Fibroblast of skin of scalp (primary cell): ENCODE results near the gene ACMSD.
"Not testable (repeated sequence)": the region's sequence is repeated elsewhere in the genome, so short reads cannot be mapped to it uniquely, and the experiment has no call there.

Experiments
- DNase-seq: peaks from one replicate; pipeline ENCODE4 v3.0.0-alpha.2; 2013

Gene ACMSD

GRCh38 chr2:134852518-134852917, 14.1 kb downstream of the ACMSD start:
- DNase-seq, result peak; percentile 14

DNA sequence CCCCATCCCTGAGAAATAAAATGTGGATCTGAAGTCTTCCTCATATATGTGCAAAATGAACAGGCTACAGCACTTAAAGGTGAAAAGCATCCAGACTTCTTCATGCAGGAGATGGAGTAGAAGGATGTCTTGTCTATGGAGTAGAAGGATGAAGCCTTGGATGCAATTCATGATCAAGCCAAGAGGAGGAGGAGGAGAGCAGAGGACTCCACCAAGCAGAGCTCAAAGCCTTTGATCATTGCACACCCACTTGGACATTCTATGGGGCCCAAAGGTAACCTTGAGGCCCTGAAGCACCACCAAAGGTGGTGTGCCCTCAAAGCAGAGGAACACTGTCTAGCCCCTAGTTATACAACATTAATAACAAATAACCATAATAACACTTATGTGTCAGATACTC, 17.3 kb downstream of the ACMSD start:
- DNase-seq, result no peak

GRCh38 chr2:134858245-134858644, 19.8 kb downstream of the ACMSD start:
- no peak for DNase-seq

- no peak for DNase-seq
These were observed 22.8 kb downstream of the ACMSD start for GRCh38 chr2:134861173-134861572.

- DNase-seq, result no peak
These were observed 23.7 kb downstream of the ACMSD start for GRCh38 chr2:134862069-134862468.

GRCh38 chr2:134862674-134863073, 24.3 kb downstream of the ACMSD start:
- DNase-seq, result no peak

DNA sequence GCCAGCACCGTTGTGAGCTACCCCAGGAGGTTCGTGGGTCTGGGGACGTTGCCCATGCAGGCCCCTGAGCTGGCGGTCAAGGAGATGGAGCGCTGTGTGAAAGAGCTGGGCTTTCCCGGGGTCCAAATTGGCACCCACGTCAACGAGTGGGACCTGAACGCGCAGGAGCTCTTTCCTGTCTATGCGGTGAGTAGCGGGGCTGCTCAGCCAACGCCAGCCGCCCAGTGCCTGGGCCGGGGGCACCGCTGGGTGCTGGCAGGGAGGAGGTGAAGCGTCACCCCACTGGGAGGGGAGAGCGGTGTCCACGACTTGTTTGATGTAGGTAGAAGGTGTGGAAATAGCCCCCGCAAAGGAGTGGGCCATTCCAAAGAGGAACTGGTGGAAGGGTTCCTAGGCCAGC, 25.0 kb downstream of the ACMSD start:
- DNase-seq, result no peak

GRCh38 chr2:134865067-134865787, 26.8 kb downstream of the ACMSD start:
- DNase-seq, result no peak

DNA sequence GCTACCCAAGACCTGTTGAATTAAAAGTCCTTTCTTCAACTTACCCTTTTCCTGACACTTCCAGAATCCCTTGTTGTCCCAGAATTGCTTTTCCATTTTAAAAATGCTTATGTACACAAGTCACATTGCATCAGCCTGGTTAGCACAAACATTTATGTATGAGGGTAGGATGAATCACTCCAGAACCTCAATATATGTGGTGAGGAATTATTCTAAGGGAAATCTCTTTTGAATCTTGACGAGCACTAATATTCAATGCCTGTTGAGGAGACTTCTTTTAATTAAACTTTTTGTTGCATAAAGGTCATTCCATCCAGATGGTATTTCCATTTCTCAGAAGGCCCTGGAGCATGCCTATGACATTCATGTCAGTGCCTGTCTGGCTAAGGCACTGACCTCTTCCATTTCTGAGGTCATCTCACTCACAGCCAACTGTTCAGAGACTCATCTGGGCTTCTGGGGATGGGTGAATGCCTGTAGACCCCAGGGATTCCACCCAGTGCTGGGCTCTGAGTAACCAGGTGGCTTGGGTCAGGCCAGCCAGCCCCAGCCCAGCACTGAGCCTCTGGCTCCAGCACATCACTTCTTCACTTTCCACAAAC, 28.2 kb downstream of the ACMSD start:
- peak; percentile 35 for DNase-seq

GRCh38 chr2:134869946-134870736, 31.7 kb downstream of the ACMSD start:
- no peak for DNase-seq

GRCh38 chr2:134873152-134873551, 34.7 kb downstream of the ACMSD start:
- DNase-seq, result no peak

GRCh38 chr2:134875309-134875708, 36.9 kb downstream of the ACMSD start:
- DNase-seq, result no peak

- DNase-seq, result no peak
These were observed 44.4 kb downstream of the ACMSD start for GRCh38 chr2:134882773-134883172.

DNA sequence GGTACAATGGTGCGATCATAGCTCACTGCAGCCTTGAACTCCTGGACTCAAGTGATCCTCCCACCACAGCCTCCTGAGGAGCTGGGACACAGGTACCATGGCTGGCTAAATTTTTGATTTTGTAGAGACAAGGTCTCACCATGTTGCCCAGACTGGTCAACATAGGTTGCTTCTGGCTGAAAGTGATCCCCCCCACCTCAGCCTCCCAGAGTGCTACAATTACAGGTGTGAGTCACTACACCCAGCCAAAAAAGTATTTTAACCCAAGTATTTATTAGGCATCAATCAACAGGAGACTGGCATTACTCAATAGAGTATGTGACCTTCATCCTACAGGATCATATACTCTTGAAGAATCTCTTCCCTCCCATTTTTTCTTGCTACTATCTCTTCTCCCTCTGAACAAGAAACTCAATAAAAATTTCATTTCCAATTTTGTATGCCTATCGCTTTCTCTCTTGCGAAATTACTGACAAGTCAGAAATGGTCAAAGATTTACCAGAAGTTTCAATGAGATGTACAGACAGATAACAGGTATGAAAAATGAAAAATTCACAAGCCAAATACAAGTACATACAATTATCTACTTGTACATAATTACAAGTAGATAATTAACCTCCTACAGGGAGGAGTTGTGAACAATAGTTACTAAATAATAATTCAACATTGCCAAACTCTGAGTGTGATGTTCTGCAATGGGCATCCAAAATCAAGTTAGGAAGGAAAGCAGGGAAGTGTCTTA, 45.3 kb downstream of the ACMSD start:
- DNase-seq, result no peak

GRCh38 chr2:134884435-134884834, 46.0 kb downstream of the ACMSD start:
- DNase-seq, result no peak

GRCh38 chr2:134892282-134893035, 54.0 kb downstream of the ACMSD start:
- DNase-seq, result no peak

DNA sequence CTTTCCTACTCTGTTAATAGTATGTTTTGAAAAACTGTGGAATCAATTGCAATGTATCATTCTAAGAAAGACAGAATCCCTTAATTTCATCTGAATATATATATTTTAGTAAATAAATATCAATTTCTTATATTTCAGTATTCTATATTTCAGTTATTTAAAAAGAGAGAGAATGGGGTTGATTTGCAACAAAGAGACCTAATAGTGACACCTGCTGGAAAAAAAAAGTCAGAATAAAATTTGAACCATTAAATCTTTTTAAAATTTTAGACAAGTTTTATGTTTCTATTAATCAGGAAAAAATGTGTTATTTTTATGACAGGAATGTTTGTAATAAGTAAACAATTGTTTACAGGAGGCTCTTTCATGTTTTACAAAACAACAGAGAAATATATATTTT, 59.5 kb downstream of the ACMSD start:
- DNase-seq, result peak; percentile 4

DNA sequence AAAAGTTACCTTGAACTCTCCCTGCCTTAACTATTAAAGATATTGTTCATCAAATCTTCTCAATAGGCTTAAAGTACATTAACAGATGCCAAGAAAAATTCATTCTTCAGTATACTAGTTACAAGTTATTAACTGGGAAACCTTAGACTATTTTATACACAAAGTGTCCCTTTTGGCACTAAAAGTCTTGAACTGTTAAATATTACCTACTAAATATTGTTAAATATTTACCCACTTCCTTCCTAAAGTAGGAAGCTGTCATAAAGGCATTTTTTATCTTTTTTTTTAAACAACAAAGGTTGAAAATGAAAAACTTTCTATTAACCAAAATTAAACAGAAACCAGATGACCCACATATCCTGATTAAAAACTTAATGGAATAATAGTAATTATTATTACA, 60.8 kb downstream of the ACMSD start:
- no peak for DNase-seq

DNA sequence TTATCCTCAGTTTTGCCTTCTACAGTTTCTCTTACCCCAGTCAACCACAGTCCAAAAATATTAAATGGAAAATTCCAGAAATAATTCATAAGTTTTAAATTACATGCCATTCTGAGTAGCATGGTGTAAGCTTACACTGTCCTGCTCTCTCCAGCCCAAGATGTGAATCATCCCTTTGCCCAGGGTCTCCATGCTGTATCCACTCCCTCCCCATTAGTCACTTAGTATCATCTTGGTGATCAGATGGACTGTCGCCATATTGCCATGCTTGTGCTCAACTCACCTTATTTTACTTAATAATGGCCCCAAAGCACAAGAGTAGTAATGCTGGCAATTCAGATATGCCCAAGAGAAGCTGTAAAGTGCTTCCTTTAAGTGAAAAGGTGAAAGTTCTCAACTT, 61.7 kb downstream of the ACMSD start:
- DNase-seq, result peak; percentile 82

- not testable (repeated sequence) for DNase-seq
These were observed 65.3 kb downstream of the ACMSD start for GRCh38 chr2:134903701-134904100.

DNA sequence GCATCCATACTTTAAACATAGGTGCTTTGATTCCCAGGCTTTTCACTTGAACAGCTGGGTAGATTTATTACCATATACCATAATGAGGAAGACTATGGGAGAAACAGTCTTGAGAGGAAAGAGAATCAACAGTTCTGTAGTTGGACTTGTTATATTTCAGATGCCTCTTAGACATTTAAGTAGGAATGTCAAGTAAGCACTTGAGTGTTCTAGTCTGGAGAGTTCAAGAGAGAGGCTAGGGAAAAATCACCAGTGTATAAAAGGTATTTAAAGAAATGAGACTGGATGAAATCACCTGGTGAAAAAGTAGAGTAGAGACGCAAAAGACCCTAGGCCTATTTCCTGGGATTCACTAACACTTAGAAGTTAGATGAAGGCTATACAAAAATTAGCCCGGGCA, 66.8 kb downstream of the ACMSD start:
- no peak for DNase-seq

GRCh38 chr2:134906726-134907125, 68.3 kb downstream of the ACMSD start:
- no peak for DNase-seq
